ENCODE data around the gene LAPTM5.

DNA sequence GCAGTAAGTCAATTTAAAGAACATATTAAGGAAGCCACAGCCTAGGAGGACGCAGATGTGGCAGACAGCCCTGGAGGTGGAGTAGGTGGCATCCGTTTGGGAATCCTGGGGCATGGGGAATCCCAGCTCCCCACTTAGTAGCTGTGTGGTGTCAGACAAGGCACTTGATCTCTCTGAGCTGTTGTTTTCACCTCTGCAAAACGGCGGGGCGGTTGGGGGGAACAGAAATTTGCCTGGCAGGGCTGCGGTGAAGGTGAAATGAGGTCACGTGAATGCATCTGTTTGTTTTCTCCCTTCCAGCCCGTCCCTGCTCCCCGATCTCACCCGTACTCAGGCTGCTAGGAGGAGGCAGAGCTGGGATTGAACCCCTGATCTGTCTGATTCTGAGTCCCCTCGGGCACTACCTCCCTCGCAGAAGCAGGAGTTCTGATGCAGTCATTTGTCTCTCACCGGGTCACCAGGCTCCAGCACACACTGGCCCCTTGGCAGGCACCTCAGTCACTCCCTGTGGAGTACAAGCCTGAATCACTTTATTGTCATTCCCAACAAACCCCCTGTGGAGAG is 2.2 kb upstream of the LAPTM5 start:
- TF ChIP-seq EP300 (IDR thresholded peaks at IDR 0.05; ENCODE audit: borderline replicate concordance in 1 of 2, control insufficient read depth in 1 of 2, low read depth in 2 of 2, low read length in 2 of 2) (peak; percentile 58 to 61), CBFB (IDR thresholded peaks at IDR 0.05; ENCODE audit: low read depth) (peak; percentile 85; the same call in 1 of the 2 replicates)
- TF ChIP-seq, protein P1, sequence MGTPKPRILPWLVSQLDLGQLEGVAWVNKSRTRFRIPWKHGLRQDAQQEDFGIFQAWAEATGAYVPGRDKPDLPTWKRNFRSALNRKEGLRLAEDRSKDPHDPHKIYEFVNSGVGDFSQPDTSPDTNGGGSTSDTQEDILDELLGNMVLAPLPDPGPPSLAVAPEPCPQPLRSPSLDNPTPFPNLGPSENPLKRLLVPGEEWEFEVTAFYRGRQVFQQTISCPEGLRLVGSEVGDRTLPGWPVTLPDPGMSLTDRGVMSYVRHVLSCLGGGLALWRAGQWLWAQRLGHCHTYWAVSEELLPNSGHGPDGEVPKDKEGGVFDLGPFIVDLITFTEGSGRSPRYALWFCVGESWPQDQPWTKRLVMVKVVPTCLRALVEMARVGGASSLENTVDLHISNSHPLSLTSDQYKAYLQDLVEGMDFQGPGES (IDR thresholded peaks at IDR 0.05), result 0 out of 2 replicates have a peak, but pooled peaks have one; percentile 4

Measured in GM12878 (cell line).